Activated CD4-positive, alpha-beta T cell treated with anti-CD3 and anti-CD28 coated beads for 36 hours (primary cell): ENCODE measurements around the gene KLF3. TPM values are rescaled to one million over a fixed set of nuclear protein-coding genes. Genes with fewer than 3 reads are reported as not detected.
A peak's percentile ranks its signal among the peaks of the same experiment; 100 is the strongest.
"Not testable (repeated sequence)": the region's sequence is repeated elsewhere in the genome, so short reads cannot be mapped to it uniquely, and the experiment has no call there.

ENCODE experiments used
- ATAC-seq: fragments of 200-7000 bp; cut with Tn5 transposase; one replicate; pipeline ENCODE4 v1.10.0; 2021; ENCODE audit warnings: mild to moderate bottlenecking, moderate library complexity
- CTCF ChIA-PET: fragments of 350-600 bp; sonication (Branson Sonifier 250); formaldehyde crosslinking; loops from one replicate; lab custom pipeline; 2021; ENCODE audit warnings: antibody characterized with exemption; lab: Charles Lee
- POLR2A ChIA-PET: fragments of 350-600 bp; sonication (Branson Sonifier 250); formaldehyde crosslinking; loops from one replicate; lab custom pipeline; 2021; ENCODE audit warnings: antibody characterized with exemption, inconsistent platforms; lab: Charles Lee
- DNase-seq: peaks from one replicate; pipeline ENCODE4 v3.0.0-alpha.2; 2020
- H3K27ac Mint-ChIP-seq: one replicate; pipeline ENCODE4 v1.8.0; 2021; ENCODE audit warnings: mixed read lengths
- H3K27me3 Mint-ChIP-seq: one replicate; pipeline ENCODE4 v1.8.0; 2021; ENCODE audit warnings: mixed read lengths
- H3K36me3 Mint-ChIP-seq: one replicate; pipeline ENCODE4 v1.8.0; 2021; ENCODE audit warnings: low read depth, mixed read lengths
- H3K4me1 Mint-ChIP-seq: one replicate; pipeline ENCODE4 v1.8.0; 2021; ENCODE audit warnings: mixed read lengths
- H3K4me3 Mint-ChIP-seq: one replicate; pipeline ENCODE4 v1.8.0; 2021; ENCODE audit warnings: mild to moderate bottlenecking, moderate library complexity, mixed read lengths
- H3K9me3 Mint-ChIP-seq: one replicate; pipeline ENCODE4 v1.8.0; 2021; ENCODE audit warnings: low read depth, mixed read lengths
- intact Hi-C, 2 experiments: fragments of 100-400 bp; cut with DNase I in 1 of 2; cut with micrococcal nuclease in 1 of 2; formaldehyde crosslinking; loops; one replicate each; pipeline versions ENCODE4 v1.14.2 to v1.15.1; 2022 to 2024; cut with DNase I, micrococcal nuclease
- total RNA-seq, 2 experiments: library from RNA; stranded (reverse); gene quantifications; one replicate each; pipeline ENCODE4 v1.2.3, GENCODE V29; 2021

Gene KLF3
- total RNA-seq, 2 experiments from 2014 or later = 6.1 to 6.2 TPM

GRCh38 chr4:38623260-38623659 is 40.7 kb upstream of the KLF3 start:
- no peak for DNase-seq
- no peak overlapping the region for H3K4me3 Mint-ChIP-seq
- ChIA-PET POLR2A (interaction anchor here (0.6 kb wide), 1 partner anchor 19 kb away, joined by 5 read pairs; no protein-coding TSS in a partner anchor), CTCF (interaction anchor here (0.6 to 1.7 kb wide), 4 partner anchors 21 to 88 kb away, joined by 3 to 4 read pairs (median 4); no protein-coding TSS in a partner anchor)
- H3K9me3 Mint-ChIP-seq = peaks cover 3% of the 10 kb centered on the region
- H3K27ac Mint-ChIP-seq = no peak overlapping the region
- H3K27me3 Mint-ChIP-seq = no peaks in the 10 kb centered on the region
- intact Hi-C loops = loop anchor here in 1 of 2 experiments (5.0 kb wide), 1 partner anchor 46 kb away; no protein-coding TSS in a partner anchor
- ATAC-seq = no peak
- H3K36me3 Mint-ChIP-seq = no peaks in the 10 kb centered on the region
- H3K4me1 Mint-ChIP-seq = peaks cover 18% of the 10 kb centered on the region

- intact Hi-C loops = loop anchor here in 1 of 2 experiments (5.0 kb wide), 1 partner anchor 47 kb away; no protein-coding TSS in a partner anchor
- Mint-ChIP-seq H3K4me3 (no peak overlapping the region), H3K9me3 (no peaks in the 10 kb centered on the region), H3K4me1 (peaks cover 12% of the 10 kb centered on the region), H3K27me3 (no peaks in the 10 kb centered on the region), H3K36me3 (no peaks in the 10 kb centered on the region), H3K27ac (no peak overlapping the region)
- POLR2A ChIA-PET = no interaction called here
- DNase-seq (no peak), ATAC-seq (no peak)
- CTCF ChIA-PET = no interaction called here
Measured at GRCh38 chr4:38624311-38624710, 39.7 kb upstream of the KLF3 start.

- intact Hi-C loops = no loop called here
- peak overlapping the region; percentile 25 for H3K27ac Mint-ChIP-seq
- peaks cover 11% of the 10 kb centered on the region for H3K4me1 Mint-ChIP-seq
- H3K27me3 Mint-ChIP-seq = no peaks in the 10 kb centered on the region
- H3K9me3 Mint-ChIP-seq = no peaks in the 10 kb centered on the region
- peak; percentile 97 for ATAC-seq
- H3K4me3 Mint-ChIP-seq = no peak overlapping the region
- ChIA-PET CTCF (no interaction called here), POLR2A (interaction anchor here (0.6 kb wide), 1 partner anchor 10 kb away, joined by 3 read pairs; no protein-coding TSS in a partner anchor)
- peak; percentile 48 for DNase-seq
- H3K36me3 Mint-ChIP-seq = no peaks in the 10 kb centered on the region
Measured at GRCh38 chr4:38625508-38625907, 38.5 kb upstream of the KLF3 start.

GRCh38 chr4:38626901-38627444 is 37.0 kb upstream of the KLF3 start:
- H3K4me3 Mint-ChIP-seq, DNase-seq, H3K27ac Mint-ChIP-seq, ATAC-seq, H3K36me3 Mint-ChIP-seq, H3K9me3 Mint-ChIP-seq, H3K27me3 Mint-ChIP-seq, intact Hi-C loops: not testable (repeated sequence)
- ChIA-PET POLR2A (interaction anchor here (0.6 kb wide), 1 partner anchor 215 kb away, joined by 4 read pairs; no protein-coding TSS in a partner anchor), CTCF (interaction anchor here (1.3 kb wide), 1 partner anchor 48 kb away, joined by 3 read pairs; no protein-coding TSS in a partner anchor)
- H3K4me1 Mint-ChIP-seq = peaks cover 11% of the 10 kb centered on the region

- ChIA-PET POLR2A (no interaction called here), CTCF (no interaction called here)
- no peak overlapping the region for H3K4me3 Mint-ChIP-seq
Measured at GRCh38 chr4:38630519-38630918, 33.5 kb upstream of the KLF3 start.

GRCh38 chr4:38634047-38634759 is 29.8 kb upstream of the KLF3 start:
- Mint-ChIP-seq H3K27me3 (no peaks in the 10 kb centered on the region), H3K4me3 (no peak overlapping the region), H3K9me3 (no peaks in the 10 kb centered on the region), H3K27ac (no peak overlapping the region), H3K4me1 (no peaks in the 10 kb centered on the region), H3K36me3 (no peaks in the 10 kb centered on the region)
- ATAC-seq = no peak
- DNase-seq = no peak
- intact Hi-C loops = no loop called here
- POLR2A ChIA-PET = interaction anchor here (0.6 kb wide), 1 partner anchor 835 kb away, joined by 3 read pairs; no protein-coding TSS in a partner anchor
- CTCF ChIA-PET = no interaction called here

More at GRCh38 chr4:38630519-38630918, 33.5 kb upstream of the KLF3 start:
- Mint-ChIP-seq H3K9me3 (no peaks in the 10 kb centered on the region), H3K4me1 (peaks cover 5% of the 10 kb centered on the region), H3K27ac (no peak overlapping the region), H3K27me3 (no peaks in the 10 kb centered on the region), H3K36me3 (no peaks in the 10 kb centered on the region)
- intact Hi-C loops = no loop called here
- DNase-seq = no peak
- no peak for ATAC-seq

- Mint-ChIP-seq H3K4me3 (no peak overlapping the region), H3K36me3 (no peaks in the 10 kb centered on the region), H3K27ac (no peak overlapping the region), H3K27me3 (no peaks in the 10 kb centered on the region), H3K9me3 (peaks cover 4% of the 10 kb centered on the region), H3K4me1 (no peaks in the 10 kb centered on the region)
- ATAC-seq (no peak), DNase-seq (no peak)
- ChIA-PET CTCF (no interaction called here), POLR2A (no interaction called here)
- intact Hi-C loops = no loop called here
Measured at GRCh38 chr4:38639242-38639641, 24.8 kb upstream of the KLF3 start.

- no peak overlapping the region for H3K4me3 Mint-ChIP-seq
- POLR2A ChIA-PET = no interaction called here
- CTCF ChIA-PET = no interaction called here
- ATAC-seq (no peak), DNase-seq (no peak)
- intact Hi-C loops = no loop called here
- H3K4me1 Mint-ChIP-seq = no peaks in the 10 kb centered on the region
- H3K27ac Mint-ChIP-seq = no peak overlapping the region
- peaks cover 4% of the 10 kb centered on the region for H3K9me3 Mint-ChIP-seq
- H3K27me3 Mint-ChIP-seq = no peaks in the 10 kb centered on the region
- no peaks in the 10 kb centered on the region for H3K36me3 Mint-ChIP-seq
Measured at GRCh38 chr4:38641811-38642210, 22.2 kb upstream of the KLF3 start.

- no peak for DNase-seq
- Mint-ChIP-seq H3K4me1 (peaks cover 4% of the 10 kb centered on the region), H3K4me3 (no peak overlapping the region), H3K27ac (no peak overlapping the region), H3K36me3 (no peaks in the 10 kb centered on the region), H3K27me3 (no peaks in the 10 kb centered on the region), H3K9me3 (peaks cover 4% of the 10 kb centered on the region)
- no peak for ATAC-seq
- intact Hi-C loops = no loop called here
- ChIA-PET CTCF (interaction anchor here (0.6 to 1.5 kb wide), 3 partner anchors 9 to 267 kb away, joined by 3 to 4 read pairs (median 4); no protein-coding TSS in a partner anchor), POLR2A (interaction anchor here (0.6 kb wide), 2 partner anchors 18 to 439 kb away, joined by 3 read pairs; no protein-coding TSS in a partner anchor)
Measured at GRCh38 chr4:38644201-38644600, 19.8 kb upstream of the KLF3 start.

GRCh38 chr4:38647101-38647819 is 16.7 kb upstream of the KLF3 start:
- Mint-ChIP-seq H3K27ac (no peak overlapping the region), H3K9me3 (no peaks in the 10 kb centered on the region), H3K4me3 (no peak overlapping the region), H3K4me1 (peaks cover 4% of the 10 kb centered on the region), H3K36me3 (no peaks in the 10 kb centered on the region), H3K27me3 (no peaks in the 10 kb centered on the region)
- ATAC-seq (no peak), DNase-seq (no peak)
- ChIA-PET CTCF (no interaction called here), POLR2A (no interaction called here)
- intact Hi-C loops = no loop called here

- ChIA-PET CTCF (interaction anchor here (1.4 kb wide), 1 partner anchor 27 kb away, joined by 4 read pairs; no protein-coding TSS in a partner anchor), POLR2A (no interaction called here)
- Mint-ChIP-seq H3K4me3 (no peak overlapping the region), H3K4me1 (peaks cover 25% of the 10 kb centered on the region), H3K27ac (no peak overlapping the region), H3K27me3 (no peaks in the 10 kb centered on the region), H3K9me3 (no peaks in the 10 kb centered on the region), H3K36me3 (no peaks in the 10 kb centered on the region)
- intact Hi-C loops = no loop called here
- DNase-seq (no peak), ATAC-seq (no peak)
Measured at GRCh38 chr4:38650133-38650532, 13.9 kb upstream of the KLF3 start.
